Loucy (cell line): ENCODE data around the gene PDZRN3.

Experiments
- EZH2phosphoT487 ChIP-seq: fragments of 200-600 bp; IDR thresholded peaks from 2 replicates; pipeline ENCODE4 v1.6.1; 2018; ENCODE audit warnings: antibody characterized with exemption, mild to moderate bottlenecking, moderate library complexity, borderline replicate concordance
- TF ChIP-seq, protein P1 (sequence below): fragments of 200-600 bp; sonication (generic); conservative IDR thresholded peaks from 2 replicates; pipeline ENCODE4 v1.5.1; 2014; ENCODE audit warnings: mild to moderate bottlenecking, antibody characterized with exemption, low read length

DNA sequence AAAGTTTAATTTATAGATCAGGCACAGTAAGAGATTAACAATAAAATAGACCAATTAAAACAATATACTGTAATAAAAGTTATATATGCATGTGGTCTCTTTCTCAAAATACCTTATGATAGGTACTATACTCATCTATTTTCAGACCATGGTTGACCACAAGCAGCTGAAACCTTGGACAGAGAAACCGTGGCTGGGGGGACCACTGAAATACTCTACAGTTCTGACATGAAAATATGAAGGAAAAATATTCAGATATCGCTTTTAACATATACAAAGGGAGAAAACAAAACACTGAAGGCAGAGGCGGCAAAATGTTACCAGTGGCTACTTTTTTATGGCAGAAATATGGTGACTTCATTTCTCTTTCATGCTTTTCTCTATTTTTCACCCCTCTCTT lies 114.0 kb downstream of the PDZRN3 start:
- TF ChIP-seq, protein P1, sequence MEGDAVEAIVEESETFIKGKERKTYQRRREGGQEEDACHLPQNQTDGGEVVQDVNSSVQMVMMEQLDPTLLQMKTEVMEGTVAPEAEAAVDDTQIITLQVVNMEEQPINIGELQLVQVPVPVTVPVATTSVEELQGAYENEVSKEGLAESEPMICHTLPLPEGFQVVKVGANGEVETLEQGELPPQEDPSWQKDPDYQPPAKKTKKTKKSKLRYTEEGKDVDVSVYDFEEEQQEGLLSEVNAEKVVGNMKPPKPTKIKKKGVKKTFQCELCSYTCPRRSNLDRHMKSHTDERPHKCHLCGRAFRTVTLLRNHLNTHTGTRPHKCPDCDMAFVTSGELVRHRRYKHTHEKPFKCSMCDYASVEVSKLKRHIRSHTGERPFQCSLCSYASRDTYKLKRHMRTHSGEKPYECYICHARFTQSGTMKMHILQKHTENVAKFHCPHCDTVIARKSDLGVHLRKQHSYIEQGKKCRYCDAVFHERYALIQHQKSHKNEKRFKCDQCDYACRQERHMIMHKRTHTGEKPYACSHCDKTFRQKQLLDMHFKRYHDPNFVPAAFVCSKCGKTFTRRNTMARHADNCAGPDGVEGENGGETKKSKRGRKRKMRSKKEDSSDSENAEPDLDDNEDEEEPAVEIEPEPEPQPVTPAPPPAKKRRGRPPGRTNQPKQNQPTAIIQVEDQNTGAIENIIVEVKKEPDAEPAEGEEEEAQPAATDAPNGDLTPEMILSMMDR = no peak
- TF ChIP-seq EZH2phosphoT487 = no peak
